IPS-20b (cell line): Measurements from ENCODE around the gene POLR2A.
A peak's percentile ranks its signal among the peaks of the same experiment; 100 is the strongest.

Source experiments
- H3K27ac ChIP-seq: one replicate; pipeline ENCODE4 v1.5.1; 2013; ENCODE audit warnings: low read length
- H3K27me3 ChIP-seq: 2 replicates; pipeline ENCODE4 v1.6.1; 2013; ENCODE audit warnings: mild to moderate bottlenecking, low read length, inconsistent platforms; ENCODE audit not compliant: insufficient read depth
- H3K36me3 ChIP-seq: 2 replicates; pipeline ENCODE4 v1.6.1; 2013; ENCODE audit warnings: low read depth, mild to moderate bottlenecking, inconsistent platforms, low read length, moderate library complexity; ENCODE audit not compliant: insufficient read depth
- H3K4me1 ChIP-seq: 2 replicates; pipeline ENCODE4 v1.6.1; 2013; ENCODE audit warnings: mild to moderate bottlenecking, control low read depth, inconsistent platforms, low read length, moderate library complexity; ENCODE audit not compliant: insufficient read depth
- H3K4me3 ChIP-seq: 2 replicates; pipeline ENCODE4 v1.5.1; 2013; ENCODE audit warnings: mild to moderate bottlenecking, low read length, inconsistent platforms
- H3K9ac ChIP-seq: 2 replicates; pipeline ENCODE4 v1.6.1; 2013; ENCODE audit warnings: low read depth, mild to moderate bottlenecking, inconsistent platforms, low read length, moderate library complexity
- H3K9me3 ChIP-seq: 2 replicates; pipeline ENCODE4 v1.6.1; 2013; ENCODE audit warnings: mild to moderate bottlenecking, low read depth, low read length, inconsistent platforms; ENCODE audit not compliant: insufficient read depth

The POLR2A gene

DNA sequence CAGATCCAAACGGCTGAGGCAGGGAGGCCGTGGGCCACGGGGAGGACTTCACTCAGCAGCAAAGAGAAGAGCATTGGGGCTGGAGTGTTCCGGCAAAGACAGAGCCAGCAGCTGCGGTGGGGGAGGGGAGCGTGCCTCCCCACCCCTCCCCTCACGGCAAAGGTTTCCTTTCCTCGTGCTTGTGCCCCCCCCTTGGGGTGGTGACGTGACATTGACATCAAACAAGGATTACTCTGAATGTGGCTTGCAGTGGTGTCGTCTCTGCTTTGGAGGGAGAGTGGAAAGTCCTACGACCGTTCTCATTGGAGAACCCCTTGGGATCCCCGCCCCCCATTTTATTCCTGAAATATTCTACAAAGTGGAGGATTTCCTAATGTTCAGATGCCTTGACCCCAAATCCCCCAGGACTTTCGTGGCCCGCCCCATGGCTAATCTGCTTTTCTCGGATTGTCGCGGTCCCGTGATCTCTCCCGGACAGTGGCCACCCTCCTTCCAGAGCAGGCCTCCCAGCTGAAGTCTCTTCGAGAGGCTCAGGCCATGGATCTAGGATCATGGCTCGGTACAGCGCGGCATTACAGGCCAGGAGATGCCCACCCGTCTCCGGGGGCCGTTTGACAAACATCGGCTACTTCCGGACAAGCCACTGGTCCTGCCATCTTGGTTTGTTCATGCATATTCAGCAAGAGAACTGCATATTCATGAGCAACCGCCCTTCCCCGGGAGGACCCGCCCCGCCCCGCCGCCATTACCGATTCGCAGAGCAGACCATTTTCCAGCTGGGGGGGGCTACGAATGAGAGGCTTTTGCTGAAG, 705 bp upstream of the POLR2A start:
- peak overlapping the region; percentile 98 for H3K27ac ChIP-seq
- H3K4me1 ChIP-seq = peaks cover 10% of the 10 kb centered on the region; the same call in 1 of the 2 replicates
- H3K36me3 ChIP-seq = no peaks in the 10 kb centered on the region
- H3K4me3 ChIP-seq = peak overlapping the region; percentile 89
- H3K27me3 ChIP-seq = no peaks in the 10 kb centered on the region
- H3K9ac ChIP-seq = peak overlapping the region; percentile 97
- H3K9me3 ChIP-seq = no peaks in the 10 kb centered on the region

DNA sequence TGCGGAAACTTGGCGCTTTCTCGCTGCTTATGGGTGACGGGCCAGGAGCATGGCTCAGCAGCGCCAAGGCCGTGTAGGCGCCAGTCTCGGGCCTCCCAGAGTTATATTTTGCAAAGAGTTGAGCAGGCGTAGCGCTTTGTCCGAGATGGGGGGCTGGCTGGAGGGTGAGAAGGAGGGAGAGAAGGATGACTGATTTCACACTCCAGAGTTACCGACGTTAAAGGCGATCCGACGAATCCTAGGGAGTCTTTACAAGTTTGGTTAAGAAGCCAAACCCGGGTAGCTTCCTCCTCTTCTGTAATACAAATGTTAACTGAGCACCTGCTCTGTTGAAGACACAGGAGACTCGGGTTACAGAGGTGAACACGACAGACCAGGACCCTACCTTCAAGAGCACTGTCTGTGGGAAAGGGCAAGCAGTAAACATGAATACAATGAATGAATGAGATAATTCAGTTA, 782 bp downstream of the POLR2A start:
- Histone ChIP-seq H3K4me3 (peak overlapping the region; percentile 89), H3K4me1 (peaks cover 7% of the 10 kb centered on the region; the same call in 1 of the 2 replicates)

DNA sequence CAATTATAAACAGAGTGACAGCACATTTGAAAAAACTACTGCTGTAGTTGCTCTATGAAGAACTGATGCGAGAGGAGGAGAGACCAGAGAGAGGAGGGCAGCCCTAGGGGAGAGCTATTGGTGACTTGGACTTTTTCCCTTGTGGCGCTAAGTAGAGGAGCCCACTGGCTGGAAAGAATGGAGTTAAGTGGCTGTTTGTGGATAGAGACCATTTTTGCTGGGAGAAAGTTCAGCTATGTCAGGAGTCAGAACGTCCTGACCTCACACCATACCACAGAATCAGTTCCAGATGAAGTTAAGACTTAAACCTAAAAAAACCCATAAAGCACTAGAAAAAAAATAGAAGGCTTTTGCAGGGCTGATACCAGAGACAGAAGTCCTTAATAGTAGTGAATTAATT, 2.0 kb downstream of the POLR2A start:
- H3K27me3 ChIP-seq = no peaks in the 10 kb centered on the region
- H3K9me3 ChIP-seq = no peaks in the 10 kb centered on the region
- peak overlapping the region; percentile 16; the same call in 1 of the 2 replicates for H3K9ac ChIP-seq
- no peak overlapping the region for H3K27ac ChIP-seq
- H3K4me1 ChIP-seq = peaks cover 5% of the 10 kb centered on the region; the same call in 1 of the 2 replicates
- peak overlapping the region; percentile 89 for H3K4me3 ChIP-seq
- peaks cover 6% of the 10 kb centered on the region; the same call in 1 of the 2 replicates for H3K36me3 ChIP-seq

More for the DNA sequence above, 782 bp downstream of the POLR2A start:
- H3K27ac ChIP-seq = peak overlapping the region; percentile 75
- H3K9me3 ChIP-seq = no peaks in the 10 kb centered on the region
- H3K36me3 ChIP-seq = peaks cover 3% of the 10 kb centered on the region; the same call in 1 of the 2 replicates
- no peaks in the 10 kb centered on the region for H3K27me3 ChIP-seq
- peak overlapping the region; percentile 97; the same call in 1 of the 2 replicates for H3K9ac ChIP-seq

DNA sequence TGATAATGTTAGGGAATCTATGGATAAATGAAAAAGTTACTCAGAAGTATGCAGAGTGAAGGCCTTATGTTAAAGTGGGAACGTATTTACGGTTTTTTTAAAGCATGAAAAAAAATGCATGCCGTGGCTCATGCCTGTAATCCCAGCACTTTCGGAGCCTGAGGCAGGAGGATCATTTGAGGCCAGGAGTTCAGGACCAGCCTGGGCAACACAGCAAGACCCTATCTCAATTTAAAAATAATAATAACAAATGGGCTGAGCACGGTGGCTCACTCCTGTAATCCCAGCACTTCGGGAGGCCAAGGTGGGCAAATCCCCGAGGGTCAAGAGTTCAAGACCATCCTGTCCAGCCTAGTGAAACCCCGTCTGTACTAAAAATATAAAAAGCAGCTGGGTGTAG, 6.0 kb downstream of the POLR2A start:
- peaks cover 19% of the 10 kb centered on the region; the same call in 1 of the 2 replicates for H3K36me3 ChIP-seq
- no peaks in the 10 kb centered on the region for H3K9me3 ChIP-seq
- no peak overlapping the region for H3K4me3 ChIP-seq

DNA sequence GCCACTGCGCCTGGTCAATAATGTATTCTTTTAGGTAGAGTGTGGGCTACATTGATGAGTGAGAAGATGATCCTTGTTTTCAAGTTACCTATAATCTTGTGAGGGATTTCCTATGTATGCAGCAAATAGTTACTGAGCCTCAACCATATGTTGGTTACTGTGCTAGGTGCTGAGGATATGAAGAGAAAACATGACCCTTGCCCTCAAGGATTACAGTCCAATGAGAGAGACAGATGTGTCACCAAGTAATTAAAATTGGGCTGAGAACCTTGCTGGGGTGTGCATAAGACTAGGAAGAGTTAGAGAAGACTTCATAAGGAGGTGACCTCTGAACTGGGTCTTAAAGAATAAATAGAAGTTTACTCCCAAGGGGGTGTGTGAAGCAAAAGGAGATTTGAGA, 7.4 kb downstream of the POLR2A start:
- Histone ChIP-seq H3K27me3 (no peaks in the 10 kb centered on the region), H3K9me3 (no peaks in the 10 kb centered on the region), H3K9ac (no peak overlapping the region), H3K27ac (no peak overlapping the region), H3K4me3 (no peak overlapping the region), H3K36me3 (peaks cover 33% of the 10 kb centered on the region), H3K4me1 (no peaks in the 10 kb centered on the region)

More for the DNA sequence above, 6.0 kb downstream of the POLR2A start:
- Histone ChIP-seq H3K27ac (no peak overlapping the region), H3K4me1 (no peaks in the 10 kb centered on the region), H3K27me3 (no peaks in the 10 kb centered on the region), H3K9ac (no peak overlapping the region)

DNA sequence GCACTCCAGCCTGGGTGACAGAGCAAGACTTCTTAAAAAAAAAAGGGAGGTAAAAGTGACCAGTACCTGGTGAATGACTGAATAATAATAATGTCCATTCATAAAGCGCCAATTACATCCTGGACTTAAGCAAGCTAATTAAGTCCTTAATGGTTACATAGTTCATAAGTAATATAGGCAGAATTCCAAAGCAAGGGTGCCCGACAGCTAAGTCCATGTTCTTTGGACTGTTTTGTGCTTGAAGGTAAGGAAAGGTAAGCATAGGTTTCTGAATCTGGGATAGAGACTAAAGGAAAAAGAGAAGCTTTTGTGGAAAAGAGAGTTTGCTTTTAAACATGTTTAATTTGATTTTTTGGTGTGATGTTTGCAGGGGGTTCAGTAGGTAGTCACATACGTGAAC, 9.8 kb downstream of the POLR2A start:
- H3K27me3 ChIP-seq = no peaks in the 10 kb centered on the region
- H3K9me3 ChIP-seq = no peaks in the 10 kb centered on the region
- peaks cover 57% of the 10 kb centered on the region for H3K36me3 ChIP-seq
- H3K9ac ChIP-seq = no peak overlapping the region
- no peak overlapping the region for H3K4me3 ChIP-seq
- no peaks in the 10 kb centered on the region for H3K4me1 ChIP-seq
- no peak overlapping the region for H3K27ac ChIP-seq

DNA sequence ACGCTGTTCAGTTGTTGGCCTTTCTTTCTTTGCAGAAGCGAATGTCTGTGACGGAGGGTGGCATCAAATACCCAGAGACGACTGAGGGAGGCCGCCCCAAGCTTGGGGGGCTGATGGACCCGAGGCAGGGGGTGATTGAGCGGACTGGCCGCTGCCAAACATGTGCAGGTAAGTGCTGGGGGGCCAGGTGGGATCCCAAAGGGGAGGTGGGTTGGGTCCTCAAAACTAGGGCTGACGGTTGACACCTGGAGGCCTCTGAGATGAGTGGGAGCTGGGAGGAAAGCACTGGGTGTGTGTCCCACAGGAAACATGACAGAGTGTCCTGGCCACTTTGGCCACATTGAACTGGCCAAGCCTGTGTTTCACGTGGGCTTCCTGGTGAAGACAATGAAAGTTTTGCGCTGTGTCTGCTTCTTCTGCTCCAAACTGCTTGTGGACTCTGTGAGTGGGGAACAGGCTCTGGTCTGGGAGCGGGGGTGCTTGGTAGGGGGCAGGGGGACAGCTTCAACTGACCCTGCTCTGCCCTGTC, 11.8 kb downstream of the POLR2A start:
- Histone ChIP-seq H3K9ac (no peak overlapping the region), H3K27me3 (no peaks in the 10 kb centered on the region), H3K36me3 (peaks cover 71% of the 10 kb centered on the region), H3K4me3 (no peak overlapping the region), H3K9me3 (no peaks in the 10 kb centered on the region), H3K27ac (no peak overlapping the region), H3K4me1 (no peaks in the 10 kb centered on the region)

DNA sequence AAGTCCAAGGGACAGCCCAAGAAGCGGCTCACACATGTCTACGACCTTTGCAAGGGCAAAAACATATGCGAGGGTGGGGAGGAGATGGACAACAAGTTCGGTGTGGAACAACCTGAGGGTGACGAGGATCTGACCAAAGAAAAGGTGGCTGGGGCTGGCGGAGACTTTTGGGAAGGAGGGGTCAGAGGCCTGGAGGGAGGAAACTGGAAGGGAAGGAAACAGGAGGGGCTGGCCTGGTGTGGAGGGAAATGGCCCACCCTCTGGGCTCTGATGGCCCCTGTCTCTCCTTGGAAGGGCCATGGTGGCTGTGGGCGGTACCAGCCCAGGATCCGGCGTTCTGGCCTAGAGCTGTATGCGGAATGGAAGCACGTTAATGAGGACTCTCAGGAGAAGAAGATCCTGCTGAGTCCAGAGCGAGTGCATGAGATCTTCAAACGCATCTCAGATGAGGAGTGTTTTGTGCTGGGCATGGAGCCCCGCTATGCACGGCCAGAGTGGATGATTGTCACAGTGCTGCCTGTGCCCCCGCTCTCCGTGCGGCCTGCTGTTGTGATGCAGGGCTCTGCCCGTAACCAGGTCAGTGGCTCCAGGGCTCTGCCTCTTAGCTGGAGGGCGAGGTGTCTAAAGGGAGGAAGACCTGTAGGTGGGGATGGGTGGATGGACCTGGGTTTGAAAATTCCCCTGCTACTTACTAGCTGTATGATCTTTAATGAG, 12.5 kb downstream of the POLR2A start:
- Histone ChIP-seq H3K9ac (no peak overlapping the region), H3K4me3 (no peak overlapping the region), H3K9me3 (no peaks in the 10 kb centered on the region), H3K4me1 (no peaks in the 10 kb centered on the region), H3K27me3 (no peaks in the 10 kb centered on the region), H3K36me3 (peaks cover 71% of the 10 kb centered on the region), H3K27ac (no peak overlapping the region)

DNA sequence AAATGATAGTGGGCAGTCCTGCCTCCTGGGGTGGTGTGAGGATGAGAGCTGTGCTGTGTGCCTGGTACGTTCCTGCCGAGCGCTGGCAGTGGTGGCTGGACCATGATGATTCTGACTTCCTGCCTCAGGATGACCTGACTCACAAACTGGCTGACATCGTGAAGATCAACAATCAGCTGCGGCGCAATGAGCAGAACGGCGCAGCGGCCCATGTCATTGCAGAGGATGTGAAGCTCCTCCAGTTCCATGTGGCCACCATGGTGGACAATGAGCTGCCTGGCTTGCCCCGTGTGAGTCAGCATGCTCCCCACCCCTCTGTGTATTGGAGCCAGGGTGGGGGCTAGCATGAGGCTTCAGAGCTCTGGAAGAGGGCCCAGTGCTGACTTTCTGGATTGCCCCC, 13.1 kb downstream of the POLR2A start:
- Histone ChIP-seq H3K36me3 (peaks cover 76% of the 10 kb centered on the region), H3K4me3 (no peak overlapping the region)

DNA sequence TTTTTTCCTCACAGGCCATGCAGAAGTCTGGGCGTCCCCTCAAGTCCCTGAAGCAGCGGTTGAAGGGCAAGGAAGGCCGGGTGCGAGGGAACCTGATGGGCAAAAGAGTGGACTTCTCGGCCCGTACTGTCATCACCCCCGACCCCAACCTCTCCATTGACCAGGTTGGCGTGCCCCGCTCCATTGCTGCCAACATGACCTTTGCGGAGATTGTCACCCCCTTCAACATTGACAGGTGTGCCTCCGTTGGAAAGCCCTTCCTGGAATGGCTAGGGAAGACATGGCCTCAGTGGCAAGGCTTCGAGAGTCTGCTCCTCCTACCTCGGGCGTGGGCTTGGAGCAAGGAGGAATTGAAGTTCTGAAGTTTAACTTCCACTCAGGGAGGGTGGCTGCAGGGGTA, 13.5 kb downstream of the POLR2A start:
- no peaks in the 10 kb centered on the region for H3K4me1 ChIP-seq
- H3K9ac ChIP-seq = no peak overlapping the region
- H3K27me3 ChIP-seq = no peaks in the 10 kb centered on the region
- no peak overlapping the region for H3K4me3 ChIP-seq
- H3K9me3 ChIP-seq = no peaks in the 10 kb centered on the region
- peaks cover 78% of the 10 kb centered on the region for H3K36me3 ChIP-seq
- H3K27ac ChIP-seq = no peak overlapping the region

More for the DNA sequence above, 13.1 kb downstream of the POLR2A start:
- no peak overlapping the region for H3K9ac ChIP-seq
- no peaks in the 10 kb centered on the region for H3K27me3 ChIP-seq
- H3K4me1 ChIP-seq = no peaks in the 10 kb centered on the region
- H3K27ac ChIP-seq = no peak overlapping the region
- no peaks in the 10 kb centered on the region for H3K9me3 ChIP-seq

DNA sequence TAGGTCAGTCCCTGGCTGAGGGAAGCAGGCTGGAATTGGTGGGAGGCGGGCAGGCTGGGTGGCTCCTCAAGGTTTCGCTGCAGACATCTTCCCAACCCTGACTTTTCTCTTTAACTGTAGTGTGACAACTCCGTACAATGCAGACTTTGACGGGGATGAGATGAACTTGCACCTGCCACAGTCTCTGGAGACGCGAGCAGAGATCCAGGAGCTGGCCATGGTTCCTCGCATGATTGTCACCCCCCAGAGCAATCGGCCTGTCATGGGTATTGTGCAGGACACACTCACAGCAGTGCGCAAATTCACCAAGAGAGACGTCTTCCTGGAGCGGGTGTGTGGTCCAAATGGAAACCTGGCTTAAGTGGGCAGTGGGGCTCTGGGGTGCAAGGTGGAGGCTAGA, 15.0 kb downstream of the POLR2A start:
- no peaks in the 10 kb centered on the region for H3K4me1 ChIP-seq

More for the DNA sequence above, 15.0 kb downstream of the POLR2A start:
- Histone ChIP-seq H3K9me3 (no peaks in the 10 kb centered on the region), H3K9ac (no peak overlapping the region), H3K27ac (no peak overlapping the region), H3K4me3 (no peak overlapping the region), H3K36me3 (peaks cover 90% of the 10 kb centered on the region), H3K27me3 (no peaks in the 10 kb centered on the region)
